Mesodermal cell (in vitro differentiated cells): ENCODE results near the gene FNDC8.

Source experiments
- H3K27ac ChIP-seq: 2 replicates; pipeline ENCODE4 v1.7.0; 2013; ENCODE audit warnings: mild to moderate bottlenecking, low read depth, low read length, moderate library complexity; ENCODE audit not compliant: severe bottlenecking
- H3K36me3 ChIP-seq: 2 replicates; pipeline ENCODE4 v1.7.1; 2013; ENCODE audit warnings: mild to moderate bottlenecking, low read length, moderate library complexity; ENCODE audit not compliant: control insufficient read depth, insufficient read depth
- H3K4me1 ChIP-seq: one replicate; pipeline ENCODE4 v1.7.1; 2013; ENCODE audit warnings: mild to moderate bottlenecking, low read length; ENCODE audit not compliant: insufficient read depth, control insufficient read depth, poor library complexity, severe bottlenecking
- H3K4me3 ChIP-seq: 2 replicates; pipeline ENCODE4 v1.7.0; 2013; ENCODE audit warnings: low read length, control low read depth, mild to moderate bottlenecking; ENCODE audit not compliant: insufficient read depth, poor library complexity, severe bottlenecking; ENCODE audit errors: extremely low read depth
- H3K9me3 ChIP-seq: 2 replicates; pipeline ENCODE4 v1.7.1; 2013; ENCODE audit warnings: mild to moderate bottlenecking, low read length, moderate library complexity; ENCODE audit not compliant: control insufficient read depth
- WGBS, 2 experiments: methylation state at CpG; one replicate each; pipeline ENCODE4 v1.1.5; 2013; ENCODE audit warnings: missing lambda C conversion rate in 2 of 2; ENCODE audit not compliant: insufficient coverage in 2 of 2; 5-methylcytosine and 5-hydroxymethylcytosine counted together

Gene FNDC8

GRCh38 chr17:35127751-35128514, 6.5 kb downstream of the FNDC8 start:
- Histone ChIP-seq H3K36me3 (peaks cover 25% of the 10 kb centered on the region), H3K27ac (no peak overlapping the region), H3K4me3 (no peak overlapping the region), H3K4me1 (no peaks in the 10 kb centered on the region), H3K9me3 (no peaks in the 10 kb centered on the region)
- 89 to 91% methylated on average over 4 to 9 of the region's 11 CpGs for WGBS, 2 experiments

- H3K9me3 ChIP-seq, result no peaks in the 10 kb centered on the region
- no peaks in the 10 kb centered on the region for H3K4me1 ChIP-seq
- WGBS, 2 experiments, result 96 to 97% methylated on average over 10 of the region's 11 CpGs
- peaks cover 39% of the 10 kb centered on the region for H3K36me3 ChIP-seq
- H3K27ac ChIP-seq, result no peak overlapping the region
- H3K4me3 ChIP-seq, result no peak overlapping the region
Measured at GRCh38 chr17:35129154-35129972, 7.9 kb downstream of the FNDC8 start.

GRCh38 chr17:35129973-35130351, 8.5 kb downstream of the FNDC8 start:
- Histone ChIP-seq H3K4me1 (no peaks in the 10 kb centered on the region), H3K9me3 (no peaks in the 10 kb centered on the region), H3K27ac (no peak overlapping the region), H3K4me3 (no peak overlapping the region), H3K36me3 (peaks cover 45% of the 10 kb centered on the region)
- WGBS, 2 experiments, result 87 to 92% methylated on average over 2 of the region's 5 CpGs

GRCh38 chr17:35130392-35130791, 9.0 kb downstream of the FNDC8 start:
- H3K4me1 ChIP-seq, result no peaks in the 10 kb centered on the region
- 93 to 100% methylated on average over 2 of the region's 3 CpGs for WGBS, 2 experiments
- H3K4me3 ChIP-seq, result no peak overlapping the region
- no peak overlapping the region for H3K27ac ChIP-seq
- no peaks in the 10 kb centered on the region for H3K9me3 ChIP-seq
- H3K36me3 ChIP-seq, result peaks cover 49% of the 10 kb centered on the region

- H3K4me1 ChIP-seq, result no peaks in the 10 kb centered on the region
- 79 to 92% methylated on average over 7 to 10 of the region's 10 CpGs for WGBS, 2 experiments
- no peaks in the 10 kb centered on the region for H3K9me3 ChIP-seq
- no peak overlapping the region for H3K27ac ChIP-seq
- no peak overlapping the region for H3K4me3 ChIP-seq
- peaks cover 66% of the 10 kb centered on the region for H3K36me3 ChIP-seq
Measured at GRCh38 chr17:35132099-35132498, 10.7 kb downstream of the FNDC8 start.

- Histone ChIP-seq H3K36me3 (peaks cover 74% of the 10 kb centered on the region), H3K4me3 (no peak overlapping the region), H3K27ac (no peak overlapping the region), H3K4me1 (no peaks in the 10 kb centered on the region), H3K9me3 (no peaks in the 10 kb centered on the region)
- whole genome bisulfite sequencing, 2 experiments, result 93 to 98% methylated on average over 16 to 17 of the region's 22 CpGs
Measured at GRCh38 chr17:35132816-35133550, 11.6 kb downstream of the FNDC8 start.

GRCh38 chr17:35135322-35135721, 13.9 kb downstream of the FNDC8 start:
- 96 to 100% methylated on average over 2 to 4 of the region's 6 CpGs for WGBS, 2 experiments
- no peak overlapping the region for H3K27ac ChIP-seq
- H3K4me1 ChIP-seq, result no peaks in the 10 kb centered on the region
- H3K4me3 ChIP-seq, result no peak overlapping the region
- no peaks in the 10 kb centered on the region for H3K9me3 ChIP-seq
- H3K36me3 ChIP-seq, result peaks cover 90% of the 10 kb centered on the region

- Histone ChIP-seq H3K4me1 (no peaks in the 10 kb centered on the region), H3K27ac (no peak overlapping the region), H3K4me3 (no peak overlapping the region), H3K9me3 (no peaks in the 10 kb centered on the region), H3K36me3 (peaks cover 71% of the 10 kb centered on the region)
- WGBS, 2 experiments, result 93 to 96% methylated on average over 5 of the region's 6 CpGs
Measured at GRCh38 chr17:35138218-35138617, 16.8 kb downstream of the FNDC8 start.

GRCh38 chr17:35141681-35142466, 20.5 kb downstream of the FNDC8 start, which contains the start of gene NLE1:
Gene NLE1, minus strand, starts transcription at chr17:35142303. Its CDS starts 28 bp downstream, at chr17:35142275.
- 0 to 1% methylated on average over 49 to 65 of the region's 65 CpGs for WGBS, 2 experiments
- H3K36me3 ChIP-seq, result peaks cover 34% of the 10 kb centered on the region
- peak within 1 kb of the TSS; percentile 10 for H3K27ac ChIP-seq
- H3K4me1 ChIP-seq, result no peaks in the 10 kb centered on the region
- peak within 1 kb of the TSS; percentile 92 for H3K4me3 ChIP-seq
- no peaks in the 10 kb centered on the region for H3K9me3 ChIP-seq

GRCh38 chr17:35142467-35142796, 21.0 kb downstream of the FNDC8 start:
- H3K27ac ChIP-seq, result no peak overlapping the region
- H3K36me3 ChIP-seq, result peaks cover 29% of the 10 kb centered on the region
- WGBS, 2 experiments, result 76 to 77% methylated on average over 8 of the region's 8 CpGs
- peaks cover 5% of the 10 kb centered on the region for H3K4me1 ChIP-seq
- no peaks in the 10 kb centered on the region for H3K9me3 ChIP-seq
- peak overlapping the region; percentile 92 for H3K4me3 ChIP-seq
